Measurements from ENCODE around the gene CLCN3.

- TF ChIP-seq, protein P1, sequence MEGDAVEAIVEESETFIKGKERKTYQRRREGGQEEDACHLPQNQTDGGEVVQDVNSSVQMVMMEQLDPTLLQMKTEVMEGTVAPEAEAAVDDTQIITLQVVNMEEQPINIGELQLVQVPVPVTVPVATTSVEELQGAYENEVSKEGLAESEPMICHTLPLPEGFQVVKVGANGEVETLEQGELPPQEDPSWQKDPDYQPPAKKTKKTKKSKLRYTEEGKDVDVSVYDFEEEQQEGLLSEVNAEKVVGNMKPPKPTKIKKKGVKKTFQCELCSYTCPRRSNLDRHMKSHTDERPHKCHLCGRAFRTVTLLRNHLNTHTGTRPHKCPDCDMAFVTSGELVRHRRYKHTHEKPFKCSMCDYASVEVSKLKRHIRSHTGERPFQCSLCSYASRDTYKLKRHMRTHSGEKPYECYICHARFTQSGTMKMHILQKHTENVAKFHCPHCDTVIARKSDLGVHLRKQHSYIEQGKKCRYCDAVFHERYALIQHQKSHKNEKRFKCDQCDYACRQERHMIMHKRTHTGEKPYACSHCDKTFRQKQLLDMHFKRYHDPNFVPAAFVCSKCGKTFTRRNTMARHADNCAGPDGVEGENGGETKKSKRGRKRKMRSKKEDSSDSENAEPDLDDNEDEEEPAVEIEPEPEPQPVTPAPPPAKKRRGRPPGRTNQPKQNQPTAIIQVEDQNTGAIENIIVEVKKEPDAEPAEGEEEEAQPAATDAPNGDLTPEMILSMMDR (IDR thresholded peaks at IDR 0.05), result no peak
- TF ChIP-seq POLR2A (IDR thresholded peaks at IDR 0.05), result no peak
Measured at GRCh38 chr4:169690787-169691186, 70.4 kb downstream of the CLCN3 start.
